GM23338 (cell line): ENCODE data around the gene ESR2. TPM values are rescaled to one million over a fixed set of nuclear protein-coding genes. Genes with fewer than 3 reads are reported as not detected.
A peak's percentile ranks its signal among the peaks of the same experiment; 100 is the strongest.

Experiments
- ATAC-seq: fragments of 200-7000 bp; cut with Tn5 transposase; 3 replicates; pipeline ENCODE4 v1.9.1; 2020
- DNase-seq: peaks from one replicate; pipeline ENCODE4 v3.0.0-alpha.2; 2015; ENCODE audit warnings: low spot score
- H2AFZ ChIP-seq: fragments of 200-600 bp; sonication (generic); 2 replicates; pipeline ENCODE4 v1.8.0; 2016; ENCODE audit warnings: antibody characterized with exemption, mild to moderate bottlenecking, moderate library complexity
- H3F3A ChIP-seq: fragments of 200-600 bp; sonication (generic); replicated peaks from 2 replicates; pipeline ENCODE4 v1.8.0; 2017; ENCODE audit warnings: antibody characterized with exemption, mixed run types, low read depth
- H3K27ac ChIP-seq: fragments of 200-600 bp; sonication (generic); 2 replicates; pipeline ENCODE4 v1.6.1; 2016; ENCODE audit warnings: low read depth
- H3K27me3 ChIP-seq: fragments of 200-600 bp; sonication (generic); 2 replicates; pipeline ENCODE4 v1.8.0; 2016; ENCODE audit warnings: mild to moderate bottlenecking, mixed run types, moderate library complexity; ENCODE audit not compliant: insufficient read depth
- H3K36me3 ChIP-seq: fragments of 200-600 bp; sonication (generic); 2 replicates; pipeline ENCODE4 v1.8.0; 2016; ENCODE audit warnings: mild to moderate bottlenecking; ENCODE audit not compliant: insufficient read depth
- H3K4me1 ChIP-seq: fragments of 200-600 bp; sonication (generic); 2 replicates; pipeline ENCODE4 v1.8.0; 2016; ENCODE audit warnings: mild to moderate bottlenecking, moderate library complexity; ENCODE audit not compliant: insufficient read depth
- H3K4me2 ChIP-seq: fragments of 200-600 bp; sonication (generic); 2 replicates; pipeline ENCODE4 v1.7.1; 2017; ENCODE audit warnings: mixed run types
- H3K4me3 ChIP-seq: fragments of 200-600 bp; sonication (generic); 2 replicates; pipeline ENCODE4 v1.6.1; 2016; ENCODE audit warnings: mixed run types
- H3K79me2 ChIP-seq: fragments of 200-600 bp; sonication (generic); replicated peaks from 2 replicates; pipeline ENCODE4 v1.8.0; 2017; ENCODE audit warnings: mild to moderate bottlenecking; ENCODE audit not compliant: insufficient read depth
- H3K9me2 ChIP-seq: fragments of 200-600 bp; sonication (generic); 2 replicates; pipeline ENCODE4 v1.8.0; 2017; ENCODE audit not compliant: insufficient read depth
- H4K20me1 ChIP-seq: fragments of 200-600 bp; sonication (generic); replicated peaks from 2 replicates; pipeline ENCODE4 v1.8.0; 2017; ENCODE audit warnings: mild to moderate bottlenecking; ENCODE audit not compliant: insufficient read depth
- H3K27ac Mint-ChIP-seq: 2 replicates; pipeline ENCODE4 v1.8.0; 2020; ENCODE audit warnings: inconsistent platforms, mild to moderate bottlenecking, moderate library complexity, mixed read lengths
- H3K27me3 Mint-ChIP-seq: 3 replicates; pipeline ENCODE4 v1.8.0; 2022; ENCODE audit warnings: low read depth, mild to moderate bottlenecking, moderate library complexity, mixed read lengths, inconsistent platforms; ENCODE audit not compliant: insufficient read depth, poor library complexity
- H3K36me3 Mint-ChIP-seq: 3 replicates; pipeline ENCODE4 v1.8.0; 2021; ENCODE audit warnings: low read depth, mild to moderate bottlenecking, inconsistent platforms, moderate library complexity, mixed read lengths
- H3K4me1 Mint-ChIP-seq: 3 replicates; pipeline ENCODE4 v1.8.0; 2020; ENCODE audit warnings: mild to moderate bottlenecking, inconsistent platforms, mixed read lengths
- H3K4me3 Mint-ChIP-seq: 3 replicates; pipeline ENCODE4 v1.8.0; 2021; ENCODE audit warnings: moderate library complexity, mild to moderate bottlenecking, inconsistent platforms, mixed read lengths
- H3K9me3 Mint-ChIP-seq: 3 replicates; pipeline ENCODE4 v1.8.0; 2020; ENCODE audit warnings: moderate library complexity, mild to moderate bottlenecking, inconsistent platforms, mixed read lengths
- CREB1 ChIP-seq: fragments of 250-450 bp; sonication (Bioruptor Pico); IDR thresholded peaks from 2 replicates; pipeline ENCODE4 v1.5.0; 2020; ENCODE audit warnings: low read depth, mild to moderate bottlenecking, moderate library complexity
- ZNF331 ChIP-seq: fragments of 250-450 bp; sonication (Bioruptor Pico); IDR thresholded peaks from 2 replicates; pipeline ENCODE4 v1.5.0; 2020; ENCODE audit warnings: low read depth, mild to moderate bottlenecking, moderate library complexity
- polyA plus RNA-seq: library from polyadenylated mRNA; unstranded; fragments of >200 nt; fragmentation: Nextera tagmentation; extraction: Ambion mirVana; gene quantifications from 2 replicates; pipeline ENCODE4 v1.2.1, GENCODE V29; 2016
- total RNA-seq: library from RNA; depleted of rRNA; stranded (reverse); fragments of >200 nt; shearing (Covaris generic); gene quantifications from 2 replicates; pipeline ENCODE4 v1.2.3, GENCODE V29; 2014
- TF ChIP-seq, protein P1 (sequence below): fragments of 250-450 bp; sonication (Bioruptor Pico); IDR thresholded peaks from 2 replicates; pipeline ENCODE4 v1.5.0; 2020; ENCODE audit warnings: mild to moderate bottlenecking, moderate library complexity

Gene ESR2
- total and polyA plus RNA-seq, 2 experiments from 2014 or later, result 0.58 to 0.59 TPM

DNA sequence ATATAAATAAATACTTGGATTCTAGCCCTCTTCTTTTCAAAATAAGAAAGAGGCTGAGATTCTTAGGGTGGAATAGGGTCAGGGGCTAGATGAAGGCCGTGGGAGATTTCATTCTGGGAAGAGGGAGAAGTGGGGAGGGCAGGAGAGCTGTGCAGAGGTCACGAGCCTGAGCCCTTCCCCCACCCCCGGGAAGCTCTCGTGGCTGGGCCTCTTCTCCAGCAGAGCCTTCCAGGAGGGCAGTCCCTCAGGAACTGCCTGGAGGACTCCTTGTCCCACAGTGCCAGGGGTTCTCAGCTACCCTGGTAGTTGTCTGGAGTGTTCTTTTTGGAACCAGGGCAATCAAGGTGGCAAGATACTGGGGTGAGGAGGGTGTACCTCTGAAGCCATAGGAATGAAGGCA, 94.0 kb downstream of the ESR2 start:
- H3K4me1 Mint-ChIP-seq, result peaks cover 57% of the 10 kb centered on the region
- H3K4me1 ChIP-seq, result peaks cover 46% of the 10 kb centered on the region
- peaks cover 3% of the 10 kb centered on the region for H4K20me1 ChIP-seq

More for the DNA sequence above, 94.0 kb downstream of the ESR2 start:
- H3K4me3 Mint-ChIP-seq, result no peak overlapping the region
- H3K36me3 Mint-ChIP-seq, result no peaks in the 10 kb centered on the region
- H3K9me3 Mint-ChIP-seq, result no peaks in the 10 kb centered on the region; the same call in 2 of the 3 replicates
- H3K27me3 Mint-ChIP-seq, result peaks cover 7% of the 10 kb centered on the region
- Histone ChIP-seq H3K9me2 (no peaks in the 10 kb centered on the region), H3F3A (peaks cover 6% of the 10 kb centered on the region; the same call in 1 of the 2 replicates), H3K27me3 (no peaks in the 10 kb centered on the region), H2AFZ (no peak overlapping the region), H3K27ac (0 out of 2 replicates have a peak overlapping the region, but pooled peaks have one; percentile 4), H3K4me2 (peak overlapping the region; percentile 62), H3K36me3 (no peaks in the 10 kb centered on the region), H3K79me2 (peaks cover 35% of the 10 kb centered on the region), H3K4me3 (no peak overlapping the region)
- ATAC-seq (peak; percentile 55), DNase-seq (peak; percentile 47)
- TF ChIP-seq CREB1 (CRISPR knock-in tag), result no peak
- TF ChIP-seq, protein P1, sequence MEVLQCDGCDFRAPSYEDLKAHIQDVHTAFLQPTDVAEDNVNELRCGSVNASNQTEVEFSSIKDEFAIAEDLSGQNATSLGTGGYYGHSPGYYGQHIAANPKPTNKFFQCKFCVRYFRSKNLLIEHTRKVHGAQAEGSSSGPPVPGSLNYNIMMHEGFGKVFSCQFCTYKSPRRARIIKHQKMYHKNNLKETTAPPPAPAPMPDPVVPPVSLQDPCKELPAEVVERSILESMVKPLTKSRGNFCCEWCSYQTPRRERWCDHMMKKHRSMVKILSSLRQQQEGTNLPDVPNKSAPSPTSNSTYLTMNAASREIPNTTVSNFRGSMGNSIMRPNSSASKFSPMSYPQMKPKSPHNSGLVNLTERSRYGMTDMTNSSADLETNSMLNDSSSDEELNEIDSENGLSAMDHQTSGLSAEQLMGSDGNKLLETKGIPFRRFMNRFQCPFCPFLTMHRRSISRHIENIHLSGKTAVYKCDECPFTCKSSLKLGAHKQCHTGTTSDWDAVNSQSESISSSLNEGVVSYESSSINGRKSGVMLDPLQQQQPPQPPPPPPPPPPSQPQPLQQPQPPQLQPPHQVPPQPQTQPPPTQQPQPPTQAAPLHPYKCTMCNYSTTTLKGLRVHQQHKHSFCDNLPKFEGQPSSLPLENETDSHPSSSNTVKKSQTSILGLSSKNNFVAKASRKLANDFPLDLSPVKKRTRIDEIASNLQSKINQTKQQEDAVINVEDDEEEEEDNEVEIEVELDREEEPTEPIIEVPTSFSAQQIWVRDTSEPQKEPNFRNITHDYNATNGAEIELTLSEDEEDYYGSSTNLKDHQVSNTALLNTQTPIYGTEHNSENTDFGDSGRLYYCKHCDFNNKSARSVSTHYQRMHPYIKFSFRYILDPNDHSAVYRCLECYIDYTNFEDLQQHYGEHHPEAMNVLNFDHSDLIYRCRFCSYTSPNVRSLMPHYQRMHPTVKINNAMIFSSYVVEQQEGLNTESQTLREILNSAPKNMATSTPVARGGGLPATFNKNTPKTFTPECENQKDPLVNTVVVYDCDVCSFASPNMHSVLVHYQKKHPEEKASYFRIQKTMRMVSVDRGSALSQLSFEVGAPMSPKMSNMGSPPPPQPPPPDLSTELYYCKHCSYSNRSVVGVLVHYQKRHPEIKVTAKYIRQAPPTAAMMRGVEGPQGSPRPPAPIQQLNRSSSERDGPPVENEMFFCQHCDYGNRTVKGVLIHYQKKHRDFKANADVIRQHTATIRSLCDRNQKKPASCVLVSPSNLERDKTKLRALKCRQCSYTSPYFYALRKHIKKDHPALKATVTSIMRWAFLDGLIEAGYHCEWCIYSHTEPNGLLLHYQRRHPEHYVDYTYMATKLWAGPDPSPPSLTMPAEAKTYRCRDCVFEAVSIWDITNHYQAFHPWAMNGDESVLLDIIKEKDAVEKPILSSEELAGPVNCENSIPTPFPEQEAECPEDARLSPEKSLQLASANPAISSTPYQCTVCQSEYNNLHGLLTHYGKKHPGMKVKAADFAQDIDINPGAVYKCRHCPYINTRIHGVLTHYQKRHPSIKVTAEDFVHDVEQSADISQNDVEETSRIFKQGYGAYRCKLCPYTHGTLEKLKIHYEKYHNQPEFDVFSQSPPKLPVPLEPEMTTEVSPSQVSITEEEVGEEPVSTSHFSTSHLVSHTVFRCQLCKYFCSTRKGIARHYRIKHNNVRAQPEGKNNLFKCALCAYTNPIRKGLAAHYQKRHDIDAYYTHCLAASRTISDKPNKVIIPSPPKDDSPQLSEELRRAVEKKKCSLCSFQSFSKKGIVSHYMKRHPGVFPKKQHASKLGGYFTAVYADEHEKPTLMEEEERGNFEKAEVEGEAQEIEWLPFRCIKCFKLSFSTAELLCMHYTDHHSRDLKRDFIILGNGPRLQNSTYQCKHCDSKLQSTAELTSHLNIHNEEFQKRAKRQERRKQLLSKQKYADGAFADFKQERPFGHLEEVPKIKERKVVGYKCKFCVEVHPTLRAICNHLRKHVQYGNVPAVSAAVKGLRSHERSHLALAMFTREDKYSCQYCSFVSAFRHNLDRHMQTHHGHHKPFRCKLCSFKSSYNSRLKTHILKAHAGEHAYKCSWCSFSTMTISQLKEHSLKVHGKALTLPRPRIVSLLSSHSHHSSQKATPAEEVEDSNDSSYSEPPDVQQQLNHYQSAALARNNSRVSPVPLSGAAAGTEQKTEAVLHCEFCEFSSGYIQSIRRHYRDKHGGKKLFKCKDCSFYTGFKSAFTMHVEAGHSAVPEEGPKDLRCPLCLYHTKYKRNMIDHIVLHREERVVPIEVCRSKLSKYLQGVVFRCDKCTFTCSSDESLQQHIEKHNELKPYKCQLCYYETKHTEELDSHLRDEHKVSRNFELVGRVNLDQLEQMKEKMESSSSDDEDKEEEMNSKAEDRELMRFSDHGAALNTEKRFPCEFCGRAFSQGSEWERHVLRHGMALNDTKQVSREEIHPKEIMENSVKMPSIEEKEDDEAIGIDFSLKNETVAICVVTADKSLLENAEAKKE (CRISPR knock-in tag), result 0 out of 2 replicates have a peak, but pooled peaks have one; percentile 38
- TF ChIP-seq ZNF331 (CRISPR knock-in tag), result no peak
- peak overlapping the region; percentile 12; the same call in 1 of the 2 replicates for H3K27ac Mint-ChIP-seq
